ENCODE data around the gene EREG. TPM values are rescaled to one million over a fixed set of nuclear protein-coding genes. Genes with fewer than 3 reads are reported as not detected.

The EREG gene
- total RNA-seq, 3 donors from 2014 or later: 1.5 to 8.8 (median 2.3) TPM

GRCh38 chr4:74415602-74416300 lies 50.8 kb downstream of the EREG start:
- Histone ChIP-seq H3K36me3 (ENCODE audit: low read depth) (no peaks in the 10 kb centered on the region), H3K4me1 (ENCODE audit: low read depth) (no peaks in the 10 kb centered on the region), H3K9me3 (no peaks in the 10 kb centered on the region), H3K4me3 (no peak overlapping the region)
- no peak for TF ChIP-seq CTCF (IDR thresholded peaks at IDR 0.05)
- intact Hi-C loops (cut with DNase I, micrococcal nuclease): no loop called here
- DNase-seq (no peak), ATAC-seq (no peak)

- ATAC-seq: peak; percentile 64
- no peak for TF ChIP-seq CTCF (IDR thresholded peaks at IDR 0.05)
- H3K9me3 ChIP-seq: no peaks in the 10 kb centered on the region
- H3K36me3 ChIP-seq (ENCODE audit: low read depth): no peaks in the 10 kb centered on the region
- H3K4me3 ChIP-seq: no peak overlapping the region
- intact Hi-C loops (cut with DNase I, micrococcal nuclease): no loop called here
- DNase-seq: peak in 1 of 3 donors; percentile 31
- no peaks in the 10 kb centered on the region for H3K4me1 ChIP-seq (ENCODE audit: low read depth)
These were observed 53.2 kb downstream of the EREG start for GRCh38 chr4:74418063-74418670.

DNA sequence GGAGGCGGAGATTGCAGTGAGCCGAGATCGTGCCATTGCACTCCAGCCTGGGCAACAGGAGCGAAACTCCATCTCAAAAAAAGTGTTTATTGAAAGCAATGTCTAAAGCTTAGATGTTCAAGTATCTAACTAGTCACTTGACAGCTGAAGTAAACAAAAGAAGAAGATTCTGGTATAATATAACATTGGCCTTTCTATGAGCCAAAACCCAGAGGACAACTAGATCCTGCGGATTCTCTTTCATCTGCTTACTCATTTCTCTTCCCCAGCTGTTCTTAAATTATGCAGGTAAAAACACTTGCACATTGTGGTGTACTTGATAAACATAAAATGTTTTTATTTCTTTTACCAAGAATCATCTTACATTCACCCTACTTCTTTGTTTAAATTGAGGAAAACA lies 55.9 kb downstream of the EREG start:
- intact Hi-C loops (cut with DNase I, micrococcal nuclease): no loop called here
- no peak for ATAC-seq

DNA sequence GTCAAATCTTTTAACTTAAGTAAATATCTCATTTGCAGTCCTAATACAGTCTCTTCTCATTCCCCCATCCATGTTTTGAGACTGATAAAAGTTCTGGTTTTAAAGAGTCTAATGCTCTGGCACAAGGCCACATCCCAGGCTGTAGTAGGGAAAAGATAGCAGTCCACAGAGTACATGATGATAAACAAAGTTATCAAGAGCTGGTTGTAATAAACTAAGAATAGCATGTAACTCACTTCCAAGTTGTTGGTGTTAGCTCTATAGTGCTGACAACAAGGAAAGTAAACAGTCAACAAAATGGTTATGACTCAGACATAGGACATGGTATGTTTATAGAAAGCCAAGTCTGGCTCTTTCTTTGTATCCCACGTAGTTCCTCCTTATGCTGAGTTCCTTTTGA lies 58.2 kb downstream of the EREG start:
- DNase-seq (peak in 1 of 3 donors; percentile 48), ATAC-seq (peak; percentile 91)
- no peak for TF ChIP-seq CTCF (IDR thresholded peaks at IDR 0.05)
- Histone ChIP-seq H3K36me3 (ENCODE audit: low read depth) (no peaks in the 10 kb centered on the region), H3K4me3 (no peak overlapping the region), H3K4me1 (ENCODE audit: low read depth) (no peaks in the 10 kb centered on the region), H3K9me3 (no peaks in the 10 kb centered on the region)
- intact Hi-C loops (cut with DNase I, micrococcal nuclease): no loop called here

More for the DNA sequence above, 55.9 kb downstream of the EREG start:
- Histone ChIP-seq H3K4me1 (ENCODE audit: low read depth) (no peaks in the 10 kb centered on the region), H3K36me3 (ENCODE audit: low read depth) (no peaks in the 10 kb centered on the region), H3K4me3 (no peak overlapping the region), H3K9me3 (no peaks in the 10 kb centered on the region)
- no peak for DNase-seq
- no peak for TF ChIP-seq CTCF (IDR thresholded peaks at IDR 0.05)

DNA sequence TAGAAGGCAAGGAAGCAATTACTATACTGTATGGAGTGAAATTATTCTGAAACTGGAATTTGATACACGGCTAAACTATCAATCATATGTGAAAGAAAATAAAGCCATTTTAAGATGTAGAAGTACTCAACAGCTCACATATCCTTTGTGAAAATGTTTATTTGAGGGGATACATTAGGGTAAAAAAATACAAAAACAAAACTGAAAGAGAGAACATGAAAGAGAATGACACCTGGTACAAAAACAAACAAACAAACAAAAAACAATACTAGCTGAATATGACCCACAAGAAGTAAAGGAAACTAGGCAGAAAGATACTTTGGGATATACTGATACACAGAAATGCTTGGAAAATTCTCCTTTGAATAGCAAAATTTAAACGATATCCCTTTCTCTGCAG lies 59.2 kb downstream of the EREG start:
- intact Hi-C loops (cut with DNase I, micrococcal nuclease): no loop called here
- no peaks in the 10 kb centered on the region for H3K36me3 ChIP-seq (ENCODE audit: low read depth)
- no peak for ATAC-seq
- TF ChIP-seq CTCF (IDR thresholded peaks at IDR 0.05): no peak
- DNase-seq: no peak
- H3K4me1 ChIP-seq (ENCODE audit: low read depth): no peaks in the 10 kb centered on the region
- no peaks in the 10 kb centered on the region for H3K9me3 ChIP-seq
- H3K4me3 ChIP-seq: no peak overlapping the region

Measured in mucosa of descending colon (tissue), 3 donors.